Midbrain (tissue), 1 donor: ENCODE measurements around the gene GK2.

Source experiments
- DNase-seq: peaks from one replicate; lab custom pipeline; 2025; lab: John Stamatoyannopoulos, UW

Gene GK2

GRCh38 chr4:79408063-79408462 lies at the start of gene GK2:
GK2 (minus strand) TSS chr4:79408228; CDS start chr4:79408200, 28 bp downstream.
- no peak for DNase-seq

GRCh38 chr4:79455216-79455615 lies 47.2 kb upstream of the GK2 start:
- DNase-seq, result no peak

GRCh38 chr4:79454656-79455055 lies 46.6 kb upstream of the GK2 start:
- DNase-seq, result no peak

GRCh38 chr4:79450053-79450452 lies 42.0 kb upstream of the GK2 start:
- no peak for DNase-seq

GRCh38 chr4:79446145-79446544 lies 38.1 kb upstream of the GK2 start:
- DNase-seq, result no peak

- DNase-seq, result no peak
These were observed 37.3 kb upstream of the GK2 start for GRCh38 chr4:79445371-79445781.

- no peak for DNase-seq
These were observed 34.4 kb upstream of the GK2 start for GRCh38 chr4:79442422-79442821.

- no peak for DNase-seq
These were observed 31.5 kb upstream of the GK2 start for GRCh38 chr4:79439489-79439888.

- DNase-seq, result no peak
These were observed 23.8 kb upstream of the GK2 start for GRCh38 chr4:79431839-79432238.

- DNase-seq, result no peak
These were observed 21.3 kb upstream of the GK2 start for GRCh38 chr4:79429113-79429903.

GRCh38 chr4:79426989-79427388 lies 19.0 kb upstream of the GK2 start:
- DNase-seq, result no peak

- no peak for DNase-seq
These were observed 17.6 kb upstream of the GK2 start for GRCh38 chr4:79425586-79425985.

- DNase-seq, result no peak
These were observed 13.5 kb upstream of the GK2 start for GRCh38 chr4:79421483-79421882.

- DNase-seq, result no peak
These were observed 5.9 kb upstream of the GK2 start for GRCh38 chr4:79413886-79414285.

- no peak for DNase-seq
These were observed 5.2 kb upstream of the GK2 start for GRCh38 chr4:79413032-79413885.

- DNase-seq, result no peak
These were observed 3.4 kb downstream of the GK2 start for GRCh38 chr4:79404666-79405065.

- no peak for DNase-seq
These were observed 4.7 kb downstream of the GK2 start for GRCh38 chr4:79403356-79403755.

GRCh38 chr4:79402332-79402851 lies 5.6 kb downstream of the GK2 start:
- no peak for DNase-seq

- DNase-seq, result no peak
These were observed 9.0 kb downstream of the GK2 start for GRCh38 chr4:79399076-79399475.

GRCh38 chr4:79397951-79398350 lies 10.1 kb downstream of the GK2 start:
- no peak for DNase-seq

- no peak for DNase-seq
These were observed 11.2 kb downstream of the GK2 start for GRCh38 chr4:79396794-79397193.

GRCh38 chr4:79395841-79396240 lies 12.2 kb downstream of the GK2 start:
- DNase-seq, result no peak

GRCh38 chr4:79390890-79391289 lies 17.1 kb downstream of the GK2 start:
- DNase-seq, result no peak
